Uterine smooth muscle cell (primary cell): Measurements from ENCODE around the gene BCL2L12. TPM values are rescaled to one million over a fixed set of nuclear protein-coding genes. Genes with fewer than 3 reads are reported as not detected.

Experiments used
- total RNA-seq: library from RNA; depleted of rRNA; stranded (reverse); fragments of >200 nt; gene quantifications from 2 replicates; pipeline ENCODE4 v1.2.3, GENCODE V29; 2014

The BCL2L12 gene, protein sequence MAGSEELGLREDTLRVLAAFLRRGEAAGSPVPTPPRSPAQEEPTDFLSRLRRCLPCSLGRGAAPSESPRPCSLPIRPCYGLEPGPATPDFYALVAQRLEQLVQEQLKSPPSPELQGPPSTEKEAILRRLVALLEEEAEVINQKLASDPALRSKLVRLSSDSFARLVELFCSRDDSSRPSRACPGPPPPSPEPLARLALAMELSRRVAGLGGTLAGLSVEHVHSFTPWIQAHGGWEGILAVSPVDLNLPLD
- total RNA-seq, result 3.2 and 7.5 TPM in 2 replicates

DNA sequence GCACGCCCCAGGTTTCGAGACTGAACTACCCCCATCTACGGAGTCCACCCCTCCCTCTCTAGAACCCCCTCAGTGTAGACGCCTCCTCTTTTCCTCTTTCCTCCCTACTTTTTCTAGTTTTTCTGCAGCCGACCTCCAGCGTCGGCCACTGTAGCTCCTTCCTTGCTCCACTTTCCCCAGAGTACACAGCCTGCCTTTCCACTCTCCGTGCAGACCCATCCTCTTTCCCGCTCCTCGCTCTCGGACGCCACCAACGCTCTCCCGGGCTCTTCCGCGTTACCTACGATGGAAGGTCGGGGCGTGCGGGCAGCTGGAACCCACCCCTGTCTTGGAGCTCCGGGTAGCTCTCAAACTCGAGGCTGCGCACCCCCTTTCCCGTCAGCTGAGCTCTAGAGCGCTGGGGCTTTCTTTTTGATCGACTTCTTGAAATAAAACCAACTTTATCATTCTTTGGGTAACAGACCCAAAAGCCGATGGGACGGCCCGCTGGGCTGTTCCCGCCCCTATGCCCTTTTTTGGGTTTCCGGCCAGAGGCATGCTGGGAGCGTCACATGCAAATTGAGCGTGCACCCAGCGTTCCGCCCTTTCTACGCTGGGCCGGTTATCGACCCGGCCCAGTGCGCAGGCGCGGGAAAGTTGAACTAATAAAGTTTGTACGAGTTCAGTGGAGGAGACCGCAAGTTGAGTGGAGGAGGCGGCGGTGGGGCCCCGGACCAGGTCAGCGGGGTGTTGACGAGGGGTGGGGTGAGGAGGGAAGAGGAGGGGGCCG, at the start of gene BCL2L12, which contains the start of gene IRF3:
TSS of gene BCL2L12 (plus strand) at position 583 of the 769 bp plus-strand sequence. CDS start 760 bp downstream, outside the sequence.
TSS of gene IRF3 (minus strand) at position 507 of the 769 bp plus-strand sequence. CDS start 1,019 bp downstream, outside the sequence.

DNA sequence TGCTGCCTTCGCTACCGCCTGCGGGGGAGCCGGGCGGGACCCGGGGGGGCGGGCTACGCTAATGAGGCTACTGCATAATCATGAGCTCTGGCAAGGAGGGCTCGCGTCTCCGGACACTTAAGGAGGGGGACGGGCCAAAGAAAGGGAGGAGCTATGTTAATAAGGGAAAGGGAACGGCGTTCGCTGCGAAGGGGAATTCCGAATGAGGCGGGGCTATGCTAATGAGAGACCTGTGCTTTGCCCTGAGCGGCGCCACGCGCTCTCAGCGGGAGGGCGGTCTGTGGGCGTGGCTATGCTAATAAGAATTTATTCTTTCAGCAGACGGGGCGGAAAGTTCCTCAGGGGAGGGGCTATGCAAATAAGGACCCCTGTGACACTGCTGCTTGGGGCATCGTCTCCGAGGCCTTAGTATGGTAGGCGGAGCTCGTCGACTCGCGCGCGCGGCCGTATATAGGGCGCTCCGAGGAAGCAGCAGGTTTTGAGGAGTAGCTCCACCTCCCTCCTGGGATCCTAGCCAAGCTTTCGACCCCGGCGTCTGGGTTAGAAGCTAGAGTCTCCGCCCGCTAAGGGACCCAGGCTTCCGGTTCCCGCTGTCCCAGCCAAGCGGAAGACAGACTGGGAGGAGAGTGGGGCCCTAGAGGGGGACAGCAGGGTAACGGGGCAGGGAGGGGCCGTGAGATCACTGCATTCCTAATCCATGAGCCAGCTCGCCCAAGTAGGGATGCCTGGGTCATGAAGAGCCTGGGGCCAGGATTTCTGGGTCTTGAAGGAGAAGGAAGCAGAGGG, 25.4 kb upstream of the BCL2L12 start, which contains the start of gene RRAS:
TSS of gene RRAS (minus strand) at position 31 of the 786 bp plus-strand sequence. CDS start 45 bp downstream, outside the sequence.

DNA sequence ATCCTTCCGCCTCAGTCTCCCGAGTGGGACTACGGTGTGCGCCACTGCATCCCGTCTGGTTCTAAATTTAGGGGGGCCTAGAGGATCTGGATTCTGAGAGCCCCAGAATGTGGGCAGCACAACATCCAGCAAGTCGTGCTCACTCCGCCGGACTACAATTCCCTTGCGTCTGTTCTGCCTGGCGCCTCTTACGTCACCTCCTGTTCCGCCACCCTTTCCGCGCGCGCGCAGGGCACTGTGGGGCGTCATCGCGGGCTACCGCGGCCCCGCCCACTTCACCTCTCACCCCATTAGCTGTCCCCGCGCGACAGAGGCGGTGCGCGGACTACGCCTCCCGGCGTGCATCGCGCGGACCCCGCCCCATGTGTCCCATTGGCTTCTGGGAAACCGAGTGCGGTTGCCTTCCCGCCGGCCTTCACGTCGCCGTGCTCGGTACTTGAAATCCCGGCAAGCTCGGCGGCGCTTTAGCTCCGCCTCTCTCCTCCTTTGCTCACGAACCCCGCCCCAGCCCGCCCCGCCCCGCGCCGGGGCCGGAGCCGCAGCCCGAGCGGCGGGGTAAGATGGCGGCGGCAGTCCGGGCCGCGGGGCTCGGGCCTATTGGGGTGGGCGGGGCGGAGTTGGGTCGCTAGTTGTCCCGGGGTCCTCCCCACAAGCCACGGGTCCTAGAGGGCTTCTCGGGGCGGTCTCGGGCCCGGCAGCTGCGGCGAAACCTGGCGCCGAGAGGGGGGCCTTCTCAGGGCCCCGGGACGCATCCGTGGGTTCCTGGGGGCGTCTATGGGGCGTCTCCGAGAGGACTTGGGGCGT, 23.8 kb upstream of the BCL2L12 start, which contains the start of gene SCAF1:
TSS of gene SCAF1 (plus strand) at position 522 of the 804 bp plus-strand sequence. CDS start 2,818 bp downstream, outside the sequence.

DNA sequence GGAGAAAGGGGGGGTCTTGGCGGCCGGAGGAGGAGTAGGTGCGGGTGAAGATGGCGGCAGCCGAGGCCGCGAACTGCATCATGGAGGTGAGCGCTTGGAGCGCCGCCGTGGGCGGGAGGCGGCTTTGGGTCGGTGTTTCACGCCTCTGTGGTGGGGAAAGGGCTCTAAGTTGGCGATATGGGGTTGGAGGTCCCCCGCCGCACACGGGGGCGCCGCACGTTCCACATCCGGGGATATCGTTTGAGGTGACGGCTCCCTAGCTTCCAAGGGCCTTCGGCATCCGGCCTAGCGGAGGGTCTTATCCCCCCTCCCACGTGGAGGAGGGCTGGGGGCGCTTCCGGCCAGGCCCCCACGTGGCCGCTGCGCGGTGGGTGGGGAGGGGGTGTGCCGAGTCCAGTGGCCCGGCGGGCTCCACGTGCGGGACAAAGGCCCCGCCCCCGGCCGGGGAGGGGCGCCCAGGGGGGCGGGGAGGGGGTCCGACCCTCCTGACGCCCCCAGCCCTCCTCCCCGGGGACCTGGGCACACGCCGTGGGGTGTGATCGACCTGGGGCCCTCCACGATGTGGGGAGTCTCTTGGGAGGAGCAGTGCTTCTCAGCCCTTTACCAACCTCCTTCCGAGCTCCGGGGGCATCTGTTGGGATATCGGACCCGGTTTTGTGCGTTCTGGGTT, 11.6 kb downstream of the BCL2L12 start, which contains the start of gene PRMT1:
TSS of gene PRMT1 (plus strand) at position 41 of the 670 bp plus-strand sequence. CDS start at position 51, 10 bp downstream.

DNA sequence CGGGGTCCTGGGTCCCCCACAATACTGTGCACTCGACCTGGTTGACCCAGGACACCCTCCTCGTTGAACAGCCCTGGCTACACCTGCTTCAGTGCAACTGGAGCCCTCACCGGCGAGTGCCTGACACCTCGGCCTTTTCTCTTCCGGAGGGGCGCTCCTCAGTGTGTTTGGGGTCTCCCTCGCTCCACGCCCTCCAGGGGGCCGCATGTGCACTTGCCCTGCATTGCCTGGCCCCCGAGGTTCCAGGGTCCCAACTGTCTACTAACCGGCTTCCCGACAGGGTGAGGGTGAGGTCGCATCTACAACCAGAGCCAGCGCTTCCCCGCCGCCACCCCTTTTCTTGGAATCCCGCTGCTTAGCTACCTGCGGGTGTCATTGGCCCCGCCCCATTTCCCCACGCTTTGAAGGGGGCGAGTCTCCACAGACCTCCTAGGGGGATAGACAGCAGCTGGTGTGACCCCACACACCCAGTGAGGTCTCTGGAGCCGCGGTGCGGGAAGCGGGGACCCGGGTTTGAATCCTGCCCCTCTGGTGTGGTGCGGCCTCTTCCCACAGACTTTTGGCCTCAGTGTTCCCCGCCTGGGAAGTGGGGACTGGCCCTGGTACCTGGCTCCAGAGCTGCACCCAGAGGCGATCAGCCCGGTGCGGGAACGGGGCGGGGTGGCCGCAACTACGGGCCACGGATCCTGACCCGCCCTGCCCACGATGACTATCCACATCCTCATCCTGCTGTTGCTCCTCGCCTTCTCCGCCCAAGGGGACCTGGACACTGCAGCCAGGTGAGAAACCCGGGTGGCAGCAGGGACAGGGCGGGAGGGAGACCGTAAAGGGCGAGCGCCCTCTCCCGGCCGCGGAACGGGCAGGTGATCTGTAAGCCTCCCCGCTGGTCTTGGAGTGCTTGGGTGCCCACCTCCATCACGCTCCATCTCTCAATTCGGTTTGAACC, 23.7 kb downstream of the BCL2L12 start, which contains the start of gene ADM5:
TSS of gene ADM5 (plus strand) at position 462 of the 946 bp plus-strand sequence. CDS start at position 706, 244 bp downstream.

DNA sequence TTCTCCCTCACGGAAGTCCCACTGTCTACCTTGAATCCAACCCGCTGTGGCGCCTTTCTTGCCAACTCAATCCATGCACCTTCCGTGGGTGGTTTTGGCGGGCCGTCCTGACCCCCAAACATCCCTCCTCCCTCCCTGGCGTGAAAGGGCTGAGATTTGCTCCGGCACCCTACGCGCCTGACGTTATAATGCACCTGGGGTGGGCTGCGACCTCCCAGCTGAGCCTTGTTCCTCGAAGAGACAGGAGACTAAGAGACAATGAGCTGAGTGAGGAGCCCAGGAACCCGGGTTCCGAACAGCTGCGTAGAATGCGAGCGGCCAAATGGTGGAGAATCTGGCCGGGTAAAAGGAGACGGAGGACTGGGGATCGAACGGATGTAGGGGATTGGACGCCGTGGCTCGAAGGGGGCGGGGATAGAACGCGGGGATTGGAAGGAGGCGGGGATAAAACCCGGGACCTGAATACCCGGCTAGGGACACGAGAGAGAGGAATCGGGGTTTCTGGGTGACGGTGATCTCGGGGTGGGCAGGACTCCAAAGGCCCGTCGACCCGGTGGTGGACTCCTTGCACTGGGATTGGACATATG, 25.0 kb downstream of the BCL2L12 start, which contains the start of gene CPT1C:
TSS of gene CPT1C (plus strand) at position 461 of the 587 bp plus-strand sequence. CDS start 1,137 bp downstream, outside the sequence.

Other genes starting within 250 kb of the BCL2L12 start
- gene PTH2, start 242.5 kb upstream of the BCL2L12 start, total RNA-seq, result not detected in 2 replicates
- 0.11 TPM in 1 of 2 replicates, not detected in the other for gene GFY, start 240.5 kb upstream of the BCL2L12 start, total RNA-seq
- gene SLC17A7, start 224.4 kb upstream of the BCL2L12 start, total RNA-seq, result not detected in 2 replicates
- 105 and 127 TPM in 2 replicates for gene PIH1D1, start 214.1 kb upstream of the BCL2L12 start, total RNA-seq
- 33.4 and 53.8 TPM in 2 replicates for gene ALDH16A1, start 212.7 kb upstream of the BCL2L12 start, total RNA-seq
- gene FLT3LG, start 191.7 kb upstream of the BCL2L12 start, total RNA-seq, result 2.5 and 2.6 TPM in 2 replicates
- 1,950 and 2,937 TPM in 2 replicates for gene RPL13A, start 178.3 kb upstream of the BCL2L12 start, total RNA-seq
- 2,278 and 3,023 TPM in 2 replicates for gene RPS11, start 169.5 kb upstream of the BCL2L12 start, total RNA-seq
- 21.7 and 56.0 TPM in 2 replicates for gene FCGRT, start 153.3 kb upstream of the BCL2L12 start, total RNA-seq
- 136 and 287 TPM in 2 replicates for gene RCN3, start 137.9 kb upstream of the BCL2L12 start, total RNA-seq
- gene NOSIP, start 85.4 kb upstream of the BCL2L12 start, total RNA-seq, result 58.2 and 78.7 TPM in 2 replicates
- 0.33 and 0.75 TPM in 2 replicates for gene PRRG2, start 84.6 kb upstream of the BCL2L12 start, total RNA-seq
- gene PRR12, start 74.8 kb upstream of the BCL2L12 start, total RNA-seq, result 2.4 and 3.1 TPM in 2 replicates
- 41.3 and 58.6 TPM in 2 replicates for gene RRAS, start 25.8 kb upstream of the BCL2L12 start, total RNA-seq
- gene SCAF1, start 23.7 kb upstream of the BCL2L12 start, total RNA-seq, result 17.3 and 18.1 TPM in 2 replicates
- 43.1 and 45.6 TPM in 2 replicates for gene IRF3, start 76 bp upstream of the BCL2L12 start, total RNA-seq
- 325 and 532 TPM in 2 replicates for gene PRMT1, start 11.3 kb downstream of the BCL2L12 start, total RNA-seq
- 0.66 and 0.87 TPM in 2 replicates for gene ADM5, start 23.7 kb downstream of the BCL2L12 start, total RNA-seq
- gene CPT1C, start 25.2 kb downstream of the BCL2L12 start, total RNA-seq, result 15.6 and 25.6 TPM in 2 replicates
- 0.12 TPM in 1 of 2 replicates, not detected in the other for gene TSKS, start 97.4 kb downstream of the BCL2L12 start, total RNA-seq
- 76.3 and 88.5 TPM in 2 replicates for gene AP2A1, start 101.1 kb downstream of the BCL2L12 start, total RNA-seq
- 19.0 and 25.4 TPM in 2 replicates for gene FUZ, start 147.4 kb downstream of the BCL2L12 start, total RNA-seq
- 17.6 and 20.6 TPM in 2 replicates for gene MED25, start 152.4 kb downstream of the BCL2L12 start, total RNA-seq
- 44.5 and 60.0 TPM in 2 replicates for gene PTOV1, start 185.2 kb downstream of the BCL2L12 start, total RNA-seq
- 67.9 and 72.8 TPM in 2 replicates for gene PNKP, start 201.6 kb downstream of the BCL2L12 start, total RNA-seq
- gene AKT1S1, start 211.4 kb downstream of the BCL2L12 start, total RNA-seq, result 7.5 and 10.4 TPM in 2 replicates
- 11.6 and 14.7 TPM in 2 replicates for gene TBC1D17, start 211.8 kb downstream of the BCL2L12 start, total RNA-seq
- gene IL4I1, start 231.0 kb downstream of the BCL2L12 start, total RNA-seq, result 1.2 and 1.3 TPM in 2 replicates